OCI-M2 (cell line): ENCODE data around the gene CD27.
"Not testable (repeated sequence)": the region's sequence is repeated elsewhere in the genome, so short reads cannot be mapped to it uniquely, and the experiment has no call there.

Source experiments
- DNase-seq: peaks from one replicate; lab custom pipeline; 2025; ENCODE audit not compliant: unreplicated experiment; lab: John Stamatoyannopoulos, UW

Gene CD27

GRCh38 chr12:6461401-6462233, 16.9 kb downstream of the CD27 start:
- no peak for DNase-seq

DNA sequence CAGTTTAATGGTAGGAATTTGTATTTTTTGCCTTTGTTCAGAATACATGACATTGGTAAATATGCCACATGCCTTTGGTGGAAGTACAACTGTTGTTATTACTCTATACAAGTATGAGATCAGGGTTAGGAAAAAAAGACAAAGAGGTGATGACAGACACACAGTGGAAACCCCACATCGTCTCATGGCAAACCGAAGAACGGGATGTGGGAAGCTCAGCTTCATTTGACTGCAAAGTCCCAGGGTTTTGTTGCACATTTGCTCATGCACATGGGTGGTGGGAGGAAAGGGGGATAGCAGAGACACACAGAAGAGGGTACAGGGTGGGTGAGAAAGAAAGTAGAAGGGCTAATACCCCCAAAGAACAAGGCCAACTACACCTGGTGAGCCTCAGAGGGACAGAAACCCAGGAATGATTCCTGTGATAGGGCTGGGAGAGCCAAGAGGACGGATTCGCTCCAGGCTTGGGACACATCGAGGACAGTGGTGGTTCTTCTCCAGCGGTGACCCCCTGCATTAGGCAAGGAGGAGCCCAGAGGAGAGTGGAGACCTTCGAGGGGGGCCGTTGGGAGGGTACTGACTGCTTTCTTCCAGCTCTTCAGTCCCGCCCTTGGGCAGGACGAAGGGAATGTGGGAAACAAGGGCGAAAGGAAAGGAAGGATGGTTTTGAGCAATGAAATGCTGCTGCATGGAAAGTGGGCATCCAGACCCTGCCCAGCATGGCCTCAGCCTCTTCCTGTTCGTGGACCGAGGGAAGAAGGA, 17.7 kb downstream of the CD27 start:
- DNase-seq: no peak

DNA sequence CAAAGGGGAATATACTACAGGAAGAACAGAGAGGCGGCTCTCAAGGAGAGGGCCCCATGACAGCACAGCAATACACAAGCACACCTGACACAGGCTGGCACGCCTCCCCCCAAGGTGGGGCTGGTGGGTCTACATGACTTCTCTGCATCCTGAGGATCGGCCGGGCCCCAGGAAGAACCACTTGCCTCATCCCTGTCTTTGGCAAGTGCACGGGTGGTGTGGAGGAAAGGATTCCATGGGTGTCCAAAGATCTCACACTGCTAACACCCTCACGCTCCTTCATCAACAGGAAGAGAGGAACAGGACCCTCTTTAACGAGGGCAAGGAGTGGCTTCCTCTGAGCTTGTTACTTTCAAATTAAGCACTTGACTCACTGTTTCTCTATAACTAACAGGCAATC, 18.5 kb downstream of the CD27 start:
- DNase-seq: no peak

GRCh38 chr12:6463858-6464257, 19.1 kb downstream of the CD27 start:
- no peak for DNase-seq

GRCh38 chr12:6464531-6464930, 19.8 kb downstream of the CD27 start:
- no peak for DNase-seq

DNA sequence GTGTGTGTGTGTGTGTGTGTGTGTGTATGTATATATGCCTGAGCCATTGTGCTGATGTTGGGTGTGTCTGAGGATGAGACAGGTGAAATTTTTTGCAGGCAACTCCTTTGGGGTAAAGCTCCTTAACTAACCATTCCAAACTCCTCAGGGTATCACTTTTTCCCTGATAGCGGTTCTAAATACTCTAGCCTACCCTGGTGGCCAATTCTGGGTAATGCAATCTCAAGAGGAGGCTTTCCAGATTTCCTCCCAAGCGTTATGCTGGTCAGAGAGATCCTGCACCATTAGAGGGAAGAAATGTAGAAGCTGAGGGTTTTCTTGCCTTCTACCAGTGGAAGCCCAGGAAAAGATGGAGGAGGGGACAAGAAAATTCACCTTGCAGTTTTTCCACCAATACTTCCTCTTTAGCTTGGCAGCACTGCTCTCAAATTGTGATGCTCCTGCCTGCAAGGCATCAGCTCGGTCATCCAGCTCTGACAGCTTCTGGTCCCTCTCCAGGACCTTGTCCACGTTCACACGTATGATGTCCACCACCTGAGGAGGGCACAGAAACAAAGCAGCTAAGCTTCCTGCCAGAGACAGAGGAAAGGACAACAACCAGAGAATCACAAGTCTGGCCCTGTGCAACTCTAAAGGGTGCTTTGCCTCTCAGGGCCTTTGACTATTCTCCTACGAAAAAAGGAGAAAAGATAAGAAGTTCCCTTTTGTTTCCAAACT, 20.9 kb downstream of the CD27 start:
- DNase-seq: no peak

DNA sequence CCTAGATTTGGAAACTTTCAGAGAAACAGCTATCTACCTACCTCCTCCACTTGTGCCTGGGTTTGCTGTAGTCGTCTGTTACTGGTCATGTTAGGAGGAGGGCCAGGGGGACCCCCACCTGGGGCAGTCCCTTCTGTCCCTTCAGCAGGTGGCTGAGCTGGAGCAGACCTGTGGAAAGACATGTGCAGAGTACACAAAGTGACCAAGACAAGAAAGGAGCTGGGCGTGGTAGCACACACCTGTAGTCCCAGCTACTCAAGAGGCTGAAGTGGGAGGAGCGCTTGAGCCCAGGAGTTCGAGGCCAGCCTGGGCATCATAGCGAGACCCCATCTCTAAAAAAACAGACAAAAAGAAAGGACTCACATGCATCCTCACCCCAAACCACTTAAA, 21.4 kb downstream of the CD27 start:
- no peak for DNase-seq

DNA sequence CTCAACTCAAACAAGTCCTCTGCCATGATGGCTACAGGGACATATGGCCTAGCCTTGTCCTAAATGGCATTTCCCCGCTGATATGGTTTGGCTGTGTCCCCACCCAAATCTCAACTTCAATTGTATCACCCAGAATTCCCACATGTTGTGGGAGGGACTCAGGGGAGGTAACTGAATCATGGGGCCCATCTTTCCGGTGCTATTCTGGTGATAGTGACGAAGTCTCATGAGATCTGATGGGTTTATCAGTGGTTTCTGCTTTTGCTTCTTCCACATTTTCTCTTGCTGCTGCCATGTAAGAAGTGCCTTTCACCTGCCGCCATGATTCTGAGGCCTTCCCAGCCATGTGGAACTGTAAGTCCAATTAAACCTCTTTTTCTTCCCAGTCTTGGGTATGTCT, 22.0 kb downstream of the CD27 start:
- not testable (repeated sequence) for DNase-seq

GRCh38 chr12:6467571-6468282, 23.0 kb downstream of the CD27 start:
- DNase-seq: not testable (repeated sequence)

DNA sequence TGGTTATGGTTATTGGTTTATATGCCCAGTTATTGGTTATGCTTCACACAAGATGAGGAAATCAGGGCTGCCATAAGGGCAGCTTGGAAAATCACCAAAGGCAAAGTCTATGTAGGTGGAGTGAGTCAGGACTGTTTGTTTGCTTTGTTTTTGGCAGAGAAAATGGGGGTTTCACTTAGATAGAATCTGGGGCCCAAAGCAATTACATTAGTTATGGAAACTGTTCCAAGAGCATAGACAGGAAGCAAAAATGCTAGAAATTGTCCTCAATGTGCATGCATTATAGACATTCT, 23.5 kb downstream of the CD27 start:
- no peak for DNase-seq

DNA sequence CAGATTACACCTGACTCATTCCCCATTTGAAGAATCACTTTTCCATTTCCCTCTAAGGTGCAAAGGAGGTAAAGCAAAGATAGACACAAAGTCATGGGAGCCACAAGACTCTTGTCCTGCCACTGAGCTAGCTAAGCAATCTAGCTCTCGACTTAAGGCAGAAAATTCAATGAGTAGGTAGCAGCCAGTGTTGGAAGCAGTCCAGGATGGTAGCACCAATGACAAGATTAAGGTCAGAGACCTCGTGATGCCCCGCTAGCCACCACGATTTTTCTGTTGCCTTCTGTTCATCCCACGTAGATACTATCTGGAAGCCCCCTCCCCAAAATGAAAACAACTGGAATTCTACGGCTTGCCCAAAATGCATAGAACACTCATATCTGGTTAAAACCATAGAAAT, 24.3 kb downstream of the CD27 start:
- no peak for DNase-seq

DNA sequence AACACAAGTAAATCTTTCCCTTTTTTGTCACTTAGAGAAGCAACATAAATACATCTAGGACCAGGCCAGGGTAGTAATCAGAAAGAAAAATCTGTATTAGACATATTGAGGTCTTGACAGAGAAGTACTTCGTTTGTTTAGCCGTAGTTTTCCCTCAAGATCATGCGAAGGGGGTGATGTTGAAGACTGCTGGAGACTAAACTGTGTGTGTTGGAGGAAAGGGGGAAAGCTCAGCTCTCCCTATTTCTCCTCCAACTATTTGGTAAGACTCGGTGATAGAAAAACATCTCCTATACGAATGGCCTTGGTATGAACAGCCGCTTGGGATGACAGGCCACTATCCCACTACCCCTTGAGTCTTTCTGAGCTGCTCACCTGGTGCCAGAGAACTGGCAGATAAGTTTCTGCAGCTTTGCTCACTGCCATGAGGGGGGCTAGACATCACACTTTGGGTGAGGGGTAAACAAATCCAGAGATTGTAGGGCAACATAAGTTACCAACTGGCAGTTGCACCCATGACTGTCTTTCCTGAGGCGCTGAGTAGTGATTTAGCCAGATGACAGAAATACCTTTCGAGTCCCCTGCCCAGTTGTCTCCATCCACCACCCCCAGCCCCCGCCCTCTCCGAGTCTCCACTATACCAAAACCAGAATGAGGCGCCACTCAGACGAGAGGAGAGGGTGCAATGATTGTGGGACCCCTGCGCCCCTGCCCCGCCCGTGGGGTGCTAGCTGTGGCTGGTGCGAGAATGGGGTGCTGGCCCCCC, 25.0 kb downstream of the CD27 start:
- DNase-seq: no peak

DNA sequence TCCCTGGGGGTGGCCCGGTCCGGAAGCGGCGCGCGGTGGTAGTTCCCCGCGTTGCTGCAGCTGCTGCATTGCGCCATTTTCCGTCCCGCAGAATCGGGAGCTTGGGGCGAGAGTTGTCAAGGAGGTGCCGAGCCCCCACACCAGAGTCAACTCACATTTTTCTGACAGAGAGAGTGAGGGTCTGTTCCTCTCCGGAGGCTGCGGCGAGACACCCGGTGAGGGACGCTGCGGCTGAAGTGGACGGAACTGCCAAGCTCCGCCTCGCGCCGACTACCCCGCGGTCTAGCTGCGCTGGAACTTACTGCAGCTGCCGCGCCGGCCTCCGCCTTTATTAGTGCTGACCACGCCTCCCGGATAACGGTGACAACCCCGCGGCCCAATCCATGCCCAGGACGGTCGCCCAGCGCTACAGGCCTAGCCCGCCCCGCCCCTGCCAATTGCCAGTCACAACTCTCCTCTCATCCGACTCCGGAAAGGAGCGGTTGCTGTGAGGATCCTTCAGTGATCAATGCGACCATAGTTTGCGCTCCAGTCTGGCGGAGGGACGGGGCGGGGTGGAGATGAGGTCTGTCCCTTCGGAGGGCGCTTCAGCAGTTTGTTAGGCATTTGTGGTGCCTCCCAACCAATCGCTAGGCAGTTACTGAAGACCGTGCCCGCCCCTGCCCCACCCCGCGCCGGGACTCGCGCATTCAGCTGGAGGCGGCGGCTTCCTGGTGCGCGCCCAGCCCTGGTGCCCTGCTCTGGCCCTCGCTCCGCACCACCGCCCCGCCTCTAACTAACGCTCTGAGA, 25.8 kb downstream of the CD27 start, which contains the start of gene VAMP1:
TSS of gene VAMP1 (minus strand) at position 303 of the 789 bp plus-strand sequence. CDS start at position 157, 146 bp downstream.
- peak; percentile 90 for DNase-seq

GRCh38 chr12:6471989-6472360, 27.2 kb downstream of the CD27 start:
- no peak for DNase-seq

GRCh38 chr12:6472491-6472890, 27.7 kb downstream of the CD27 start:
- no peak for DNase-seq

DNA sequence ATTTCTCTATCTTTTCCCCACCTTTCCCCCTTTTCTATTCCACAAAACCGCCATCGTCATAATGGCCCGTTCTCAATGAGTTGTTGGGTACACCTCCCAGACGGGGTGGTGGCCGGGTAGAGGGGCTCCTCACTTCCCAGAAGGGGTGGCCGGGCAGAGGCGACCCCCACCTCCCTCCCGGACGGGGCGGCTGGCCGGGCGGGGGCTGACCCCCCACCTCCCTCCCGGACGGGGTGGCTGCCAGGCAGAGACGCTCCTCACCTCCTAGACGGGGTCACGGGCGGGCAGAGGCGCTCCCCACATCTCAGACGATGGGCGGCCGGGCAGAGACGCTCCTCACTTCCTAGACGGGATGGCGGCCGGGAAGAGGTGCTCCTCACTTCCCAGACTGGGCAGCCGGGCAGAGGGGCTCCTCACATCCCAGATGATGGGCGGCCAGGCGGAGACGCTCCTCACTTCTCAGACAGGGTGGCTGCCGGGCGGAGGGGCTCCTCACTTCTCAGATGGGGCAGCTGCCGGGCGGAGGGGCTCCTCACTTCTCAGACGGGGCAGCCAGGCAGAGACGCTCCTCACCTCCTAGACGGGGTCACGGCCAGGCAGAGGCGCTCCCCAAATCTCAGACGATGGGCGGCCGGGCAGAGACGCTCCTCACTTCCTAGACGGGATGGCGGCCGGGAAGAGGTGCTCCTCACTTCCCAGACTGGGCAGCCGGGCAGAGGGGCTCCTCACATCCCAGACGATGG, 30.6 kb downstream of the CD27 start:
- not testable (repeated sequence) for DNase-seq

- no peak for DNase-seq
These were observed 31.7 kb downstream of the CD27 start for GRCh38 chr12:6476489-6476888.

DNA sequence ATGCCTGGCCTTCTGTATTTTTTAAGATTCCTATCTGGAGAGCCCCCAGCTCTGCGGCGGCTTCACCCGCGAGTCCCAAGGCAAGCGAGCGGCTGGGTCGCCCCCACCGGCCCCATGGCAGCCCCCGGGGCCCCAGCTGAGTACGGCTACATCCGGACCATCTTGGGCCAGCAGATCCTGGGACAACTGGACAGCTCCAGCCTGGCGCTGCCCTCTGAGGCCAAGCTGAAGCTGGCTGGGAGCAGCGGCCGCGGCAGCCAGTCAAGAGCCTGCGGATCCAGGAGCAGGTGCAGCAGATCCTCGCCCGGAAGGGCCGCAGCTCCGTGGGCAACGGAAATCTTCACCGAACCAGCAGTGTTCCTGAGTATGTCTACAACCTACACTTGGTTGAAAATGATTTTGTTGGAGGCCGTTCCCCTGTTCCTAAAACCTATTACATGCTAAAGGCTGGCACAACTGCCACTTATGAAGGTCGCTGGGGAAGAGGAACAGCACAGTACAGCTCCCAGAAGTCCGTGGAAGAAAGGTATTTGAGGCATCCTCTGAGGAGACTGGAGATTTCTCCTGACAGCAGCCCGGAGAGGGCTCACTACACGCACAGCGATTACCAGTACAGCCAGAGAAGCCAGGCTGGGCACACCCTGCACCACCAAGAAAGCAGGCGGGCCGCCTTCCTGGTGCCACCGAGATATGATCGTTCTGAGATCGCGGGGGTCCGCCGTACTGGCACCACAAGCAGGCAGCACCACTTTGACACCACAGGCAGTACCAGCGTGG, 33.0 kb downstream of the CD27 start:
- not testable (repeated sequence) for DNase-seq
